Measurements from ENCODE around the gene ERC2.

Gene ERC2

GRCh38 chr3:55749036-55749435 lies 719.2 kb downstream of the ERC2 start:
- DNase-seq (ENCODE audit: low read depth in 3 of 3) = no peak

- DNase-seq (ENCODE audit: low read depth in 3 of 3) = no peak
Observed at GRCh38 chr3:55746808-55747413, 721.4 kb downstream of the ERC2 start.

GRCh38 chr3:55742832-55743136 lies 725.5 kb downstream of the ERC2 start:
- DNase-seq (ENCODE audit: low read depth in 3 of 3) = no peak

- no peak for DNase-seq (ENCODE audit: low read depth in 3 of 3)
Observed at GRCh38 chr3:55742022-55742831, 726.0 kb downstream of the ERC2 start.

- no peak for DNase-seq (ENCODE audit: low read depth in 3 of 3)
Observed at GRCh38 chr3:55737186-55737585, 731.1 kb downstream of the ERC2 start.

GRCh38 chr3:55735976-55736375 lies 732.3 kb downstream of the ERC2 start:
- DNase-seq (ENCODE audit: low read depth in 3 of 3) = no peak

- DNase-seq (ENCODE audit: low read depth in 3 of 3) = no peak
Observed at GRCh38 chr3:55731741-55732140, 736.5 kb downstream of the ERC2 start.

- DNase-seq (ENCODE audit: low read depth in 3 of 3) = no peak
Observed at GRCh38 chr3:55729546-55729945, 738.7 kb downstream of the ERC2 start.

GRCh38 chr3:55728461-55729100 lies 739.7 kb downstream of the ERC2 start:
- no peak for DNase-seq (ENCODE audit: low read depth in 3 of 3)

GRCh38 chr3:55726501-55726775 lies 741.8 kb downstream of the ERC2 start:
- no peak for DNase-seq (ENCODE audit: low read depth in 3 of 3)

GRCh38 chr3:55725681-55726500 lies 742.4 kb downstream of the ERC2 start:
- DNase-seq (ENCODE audit: low read depth in 3 of 3) = no peak

- DNase-seq (ENCODE audit: low read depth in 3 of 3) = no peak
Observed at GRCh38 chr3:55724821-55725220, 743.4 kb downstream of the ERC2 start.

GRCh38 chr3:55724407-55724784 lies 743.9 kb downstream of the ERC2 start:
- DNase-seq (ENCODE audit: low read depth in 3 of 3) = no peak

GRCh38 chr3:55723653-55724406 lies 744.4 kb downstream of the ERC2 start:
- no peak for DNase-seq (ENCODE audit: low read depth in 3 of 3)

GRCh38 chr3:55721716-55722484 lies 746.4 kb downstream of the ERC2 start:
- DNase-seq (ENCODE audit: low read depth in 3 of 3) = no peak

GRCh38 chr3:55720614-55721013 lies 747.7 kb downstream of the ERC2 start:
- no peak for DNase-seq (ENCODE audit: low read depth in 3 of 3)

- DNase-seq (ENCODE audit: low read depth in 3 of 3) = no peak
Observed at GRCh38 chr3:55719508-55719907, 748.8 kb downstream of the ERC2 start.

GRCh38 chr3:55719006-55719405 lies 749.3 kb downstream of the ERC2 start:
- DNase-seq (ENCODE audit: low read depth in 3 of 3) = no peak

GRCh38 chr3:55718521-55718921 lies 749.7 kb downstream of the ERC2 start:
- DNase-seq (ENCODE audit: low read depth in 3 of 3) = no peak

GRCh38 chr3:55718074-55718473 lies 750.2 kb downstream of the ERC2 start:
- no peak for DNase-seq (ENCODE audit: low read depth in 3 of 3)

GRCh38 chr3:55717481-55717880 lies 750.8 kb downstream of the ERC2 start:
- no peak for DNase-seq (ENCODE audit: low read depth in 3 of 3)

Data from stimulated activated CD4-positive, alpha-beta T cell treated with anti-CD3 and anti-CD28 coated beads, TNF-alpha, amount 100 ng/mL, for 48 hours (primary cell).